ENCODE measurements around the gene LNX2. TPM values are rescaled to one million over a fixed set of nuclear protein-coding genes. Genes with fewer than 3 reads are reported as not detected.
"Not testable (repeated sequence)": the region's sequence is repeated elsewhere in the genome, so short reads cannot be mapped to it uniquely, and the experiment has no call there.

The LNX2 gene
- total RNA-seq, 6 experiments from 2014 or later: 3.9 to 5.3 (median 5.2) TPM

DNA sequence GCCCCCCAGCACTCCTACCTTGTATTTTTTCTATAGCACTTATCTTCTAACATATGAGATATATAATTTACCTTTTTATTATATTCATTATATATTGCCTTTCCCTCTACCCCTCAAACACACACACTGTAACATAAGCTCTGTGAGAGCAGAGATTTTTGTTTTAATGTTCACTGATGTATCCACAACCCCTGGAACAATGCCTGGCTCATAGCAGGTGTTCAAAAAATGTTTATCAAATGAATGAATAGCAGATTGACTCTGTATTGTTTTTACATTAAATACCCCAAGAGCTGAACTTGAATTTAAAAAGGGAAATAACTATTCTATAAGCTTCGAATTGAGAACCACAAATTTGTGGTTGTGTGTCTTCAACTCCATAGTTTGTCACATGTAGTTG, 12.3 kb upstream of the LNX2 start:
- H3K27me3 Mint-ChIP-seq (ENCODE audit: insufficient read depth): no peaks in the 10 kb centered on the region; the same call in 1 of the 2 replicates
- no peak for DNase-seq
- TF ChIP-seq, protein P1, sequence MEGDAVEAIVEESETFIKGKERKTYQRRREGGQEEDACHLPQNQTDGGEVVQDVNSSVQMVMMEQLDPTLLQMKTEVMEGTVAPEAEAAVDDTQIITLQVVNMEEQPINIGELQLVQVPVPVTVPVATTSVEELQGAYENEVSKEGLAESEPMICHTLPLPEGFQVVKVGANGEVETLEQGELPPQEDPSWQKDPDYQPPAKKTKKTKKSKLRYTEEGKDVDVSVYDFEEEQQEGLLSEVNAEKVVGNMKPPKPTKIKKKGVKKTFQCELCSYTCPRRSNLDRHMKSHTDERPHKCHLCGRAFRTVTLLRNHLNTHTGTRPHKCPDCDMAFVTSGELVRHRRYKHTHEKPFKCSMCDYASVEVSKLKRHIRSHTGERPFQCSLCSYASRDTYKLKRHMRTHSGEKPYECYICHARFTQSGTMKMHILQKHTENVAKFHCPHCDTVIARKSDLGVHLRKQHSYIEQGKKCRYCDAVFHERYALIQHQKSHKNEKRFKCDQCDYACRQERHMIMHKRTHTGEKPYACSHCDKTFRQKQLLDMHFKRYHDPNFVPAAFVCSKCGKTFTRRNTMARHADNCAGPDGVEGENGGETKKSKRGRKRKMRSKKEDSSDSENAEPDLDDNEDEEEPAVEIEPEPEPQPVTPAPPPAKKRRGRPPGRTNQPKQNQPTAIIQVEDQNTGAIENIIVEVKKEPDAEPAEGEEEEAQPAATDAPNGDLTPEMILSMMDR (IDR thresholded peaks at IDR 0.05): no peak
- no peak overlapping the region for H3K4me3 Mint-ChIP-seq
- no peak overlapping the region for H3K27ac Mint-ChIP-seq
- peaks cover 5% of the 10 kb centered on the region; the same call in 1 of the 2 replicates for H3K36me3 Mint-ChIP-seq (ENCODE audit: low read depth)
- peaks cover 8% of the 10 kb centered on the region for H3K4me1 Mint-ChIP-seq (ENCODE audit: low read depth)
- no peaks in the 10 kb centered on the region for H3K9me3 Mint-ChIP-seq

- H3K4me1 Mint-ChIP-seq (ENCODE audit: low read depth): peaks cover 8% of the 10 kb centered on the region
- H3K27ac Mint-ChIP-seq: no peak overlapping the region
- no peak for DNase-seq
- H3K36me3 Mint-ChIP-seq (ENCODE audit: low read depth): peaks cover 5% of the 10 kb centered on the region; the same call in 1 of the 2 replicates
- H3K9me3 Mint-ChIP-seq: no peaks in the 10 kb centered on the region
- TF ChIP-seq, protein P1 (IDR thresholded peaks at IDR 0.05): no peak
- no peak overlapping the region for H3K4me3 Mint-ChIP-seq
- H3K27me3 Mint-ChIP-seq (ENCODE audit: insufficient read depth): no peaks in the 10 kb centered on the region; the same call in 1 of the 2 replicates
Observed at GRCh38 chr13:27632214-27632613, 11.9 kb upstream of the LNX2 start.

DNA sequence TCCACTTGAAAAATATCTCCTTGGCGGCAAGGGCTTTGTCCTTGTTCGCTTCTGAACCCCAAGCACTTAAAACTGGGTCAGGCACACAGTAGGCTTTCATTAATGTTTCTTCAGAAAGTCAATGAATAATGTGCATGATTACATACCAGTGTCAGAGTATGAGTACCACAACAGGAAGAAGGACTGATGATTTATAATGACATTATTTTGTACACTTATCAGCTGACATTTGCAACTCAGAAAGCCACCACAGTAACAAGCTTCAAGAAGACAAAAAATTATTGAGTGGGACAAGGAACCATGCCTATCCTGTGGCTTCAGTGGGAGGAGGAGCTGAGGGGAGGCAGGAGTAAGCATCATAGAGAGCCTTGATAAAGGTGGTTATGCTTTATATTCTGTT, 11.3 kb upstream of the LNX2 start:
- Mint-ChIP-seq H3K27ac (no peak overlapping the region), H3K36me3 (ENCODE audit: low read depth) (peaks cover 5% of the 10 kb centered on the region; the same call in 1 of the 2 replicates), H3K4me1 (ENCODE audit: low read depth) (peaks cover 8% of the 10 kb centered on the region), H3K4me3 (no peak overlapping the region), H3K9me3 (no peaks in the 10 kb centered on the region), H3K27me3 (ENCODE audit: insufficient read depth) (no peaks in the 10 kb centered on the region; the same call in 1 of the 2 replicates)
- DNase-seq: no peak
- TF ChIP-seq, protein P1 (IDR thresholded peaks at IDR 0.05): no peak

- no peaks in the 10 kb centered on the region for H3K9me3 Mint-ChIP-seq
- DNase-seq: no peak
- H3K27me3 Mint-ChIP-seq (ENCODE audit: insufficient read depth): no peaks in the 10 kb centered on the region; the same call in 1 of the 2 replicates
- peaks cover 8% of the 10 kb centered on the region for H3K4me1 Mint-ChIP-seq (ENCODE audit: low read depth)
- H3K36me3 Mint-ChIP-seq (ENCODE audit: low read depth): peaks cover 5% of the 10 kb centered on the region; the same call in 1 of the 2 replicates
- no peak overlapping the region for H3K27ac Mint-ChIP-seq
- H3K4me3 Mint-ChIP-seq: no peak overlapping the region
- TF ChIP-seq, protein P1 (IDR thresholded peaks at IDR 0.05): no peak
Observed at GRCh38 chr13:27631156-27631555, 10.8 kb upstream of the LNX2 start.

- not testable (repeated sequence) for H3K27me3 Mint-ChIP-seq (ENCODE audit: insufficient read depth); H3K9me3 Mint-ChIP-seq; H3K27ac Mint-ChIP-seq; H3K4me3 Mint-ChIP-seq; DNase-seq
- Mint-ChIP-seq H3K4me1 (ENCODE audit: low read depth) (peaks cover 23% of the 10 kb centered on the region), H3K36me3 (ENCODE audit: low read depth) (peaks cover 17% of the 10 kb centered on the region)
Observed at GRCh38 chr13:27628766-27629165, 8.4 kb upstream of the LNX2 start.

DNA sequence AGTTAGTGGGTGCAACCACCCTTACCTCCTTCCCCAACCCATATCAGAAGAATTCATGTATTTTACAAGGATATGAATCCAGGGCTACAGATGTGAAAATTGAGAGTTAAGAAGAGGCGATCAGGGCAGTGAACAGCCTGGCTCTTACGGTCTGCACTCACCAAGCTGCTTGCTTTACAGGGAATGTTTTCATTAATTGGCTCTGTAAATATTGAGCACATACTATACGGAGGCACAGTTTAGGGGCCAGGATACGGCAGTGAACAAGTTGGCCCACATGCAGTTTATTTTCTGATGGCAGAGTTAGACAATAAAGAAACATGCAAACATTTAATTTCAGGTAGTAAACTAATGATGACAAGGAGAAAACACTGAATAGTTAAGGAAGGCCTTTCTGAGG, 7.8 kb upstream of the LNX2 start:
- TF ChIP-seq, protein P1 (IDR thresholded peaks at IDR 0.05): no peak
- Mint-ChIP-seq H3K4me3 (no peak overlapping the region), H3K36me3 (ENCODE audit: low read depth) (peaks cover 24% of the 10 kb centered on the region), H3K9me3 (no peaks in the 10 kb centered on the region), H3K27me3 (ENCODE audit: insufficient read depth) (no peaks in the 10 kb centered on the region; the same call in 1 of the 2 replicates), H3K27ac (no peak overlapping the region), H3K4me1 (ENCODE audit: low read depth) (peaks cover 30% of the 10 kb centered on the region)
- DNase-seq: no peak

All from HFFc6 (cell line).